B cell (primary cell): ENCODE results near the gene KIF7. TPM values are rescaled to one million over a fixed set of nuclear protein-coding genes. Genes with fewer than 3 reads are reported as not detected.

ENCODE experiments used
- ATAC-seq: fragments of 200-7000 bp; cut with Tn5 transposase; one replicate; pipeline ENCODE4 v1.10.0; 2021; ENCODE audit warnings: low read depth, mild to moderate bottlenecking, moderate number of reproducible peaks, moderate library complexity
- CTCF ChIA-PET: fragments of 350-600 bp; sonication (Branson Sonifier 250); formaldehyde crosslinking; loops from one replicate; lab custom pipeline; 2021; ENCODE audit warnings: antibody characterized with exemption, inconsistent platforms; lab: Charles Lee
- POLR2A ChIA-PET: fragments of 350-600 bp; sonication (Branson Sonifier 250); formaldehyde crosslinking; loops from one replicate; lab custom pipeline; 2021; ENCODE audit warnings: antibody characterized with exemption; lab: Charles Lee
- DNase-seq: peaks from one replicate; pipeline ENCODE4 v3.0.0; 2013
- H2AFZ ChIP-seq: 2 replicates; pipeline ENCODE4 v1.6.1; 2012; ENCODE audit warnings: mild to moderate bottlenecking, low read depth, low read length; ENCODE audit not compliant: insufficient read depth, poor library complexity, severe bottlenecking
- H3K27ac ChIP-seq, 2 donors: 1 replicate in 1 of 2; 2 replicates in 1 of 2; pipeline ENCODE4 v1.5.1; 2012 to 2013; ENCODE audit warnings: low read length in 2 of 2, mild to moderate bottlenecking in 2 of 2, moderate library complexity in 1 of 2
- H3K27me3 ChIP-seq, 4 experiments: fragments of 200-600 bp in 1 of 4; sonication (generic) in 1 of 4; replicated peaks in 1 of 4; 1 replicate in 2 of 4; 2 replicates in 2 of 4; pipeline versions ENCODE4 v1.6.1 to v1.7.0; 2013 to 2016; ENCODE audit warnings: low read length in 3 of 4, mild to moderate bottlenecking in 2 of 4, mixed read lengths in 1 of 4, moderate library complexity in 1 of 4; ENCODE audit not compliant: insufficient read depth in 4 of 4, control insufficient read depth in 3 of 4; ENCODE audit errors: control extremely low read depth in 1 of 4
- H3K36me3 ChIP-seq, 2 experiments: replicated peaks in 1 of 2; 1 replicate in 1 of 2; 2 replicates in 1 of 2; pipeline versions ENCODE4 v1.6.1 to v1.7.1; 2013; ENCODE audit warnings: low read length in 1 of 2; ENCODE audit not compliant: insufficient read depth in 2 of 2, control insufficient read depth in 1 of 2; ENCODE audit errors: control extremely low read depth in 1 of 2, extremely low read depth in 1 of 2
- H3K4me1 ChIP-seq, 2 donors: fragments of 200-600 bp in 1 of 2; sonication (generic) in 1 of 2; 1 replicate in 1 of 2; 2 replicates in 1 of 2; pipeline versions ENCODE4 v1.5.1 to v1.6.1; 2013 to 2017; ENCODE audit warnings: low read length in 2 of 2; ENCODE audit not compliant: control insufficient read depth in 2 of 2, insufficient read depth in 2 of 2
- H3K4me2 ChIP-seq: replicated peaks from 2 replicates; pipeline ENCODE3; 2012; ENCODE audit warnings: mild to moderate bottlenecking, low read depth, low read length; ENCODE audit not compliant: poor library complexity, severe bottlenecking
- H3K4me3 ChIP-seq, 5 experiments: fragments of 200-600 bp in 1 of 5; sonication (generic) in 1 of 5; 1 replicate in 3 of 5; 2 replicates in 2 of 5; pipeline versions ENCODE4 v1.5.1 to v1.7.0; 2011 to 2016; ENCODE audit warnings: low read length in 4 of 5, mild to moderate bottlenecking in 4 of 5, low read depth in 2 of 5, control low read depth in 1 of 5, moderate library complexity in 1 of 5; ENCODE audit not compliant: insufficient read depth in 1 of 5; ENCODE audit errors: control extremely low read depth in 1 of 5, extremely low read depth in 1 of 5
- H3K79me2 ChIP-seq: fragments of 200-600 bp; sonication (generic); one replicate; pipeline ENCODE4 v1.6.0; 2016; ENCODE audit warnings: low read length; ENCODE audit not compliant: control insufficient read depth, insufficient read depth
- H3K9ac ChIP-seq: fragments of 200-600 bp; sonication (generic); 2 replicates; pipeline ENCODE4 v1.6.1; 2017; ENCODE audit warnings: mild to moderate bottlenecking, low read length, moderate library complexity
- H3K9me3 ChIP-seq, 3 donors: one replicate each; pipeline versions ENCODE4 v1.6.1 to v1.7.1; 2013; ENCODE audit warnings: low read length in 2 of 3; ENCODE audit not compliant: control insufficient read depth in 2 of 3, insufficient read depth in 1 of 3; ENCODE audit errors: control extremely low read depth in 1 of 3
- H4K20me1 ChIP-seq: 2 replicates; pipeline ENCODE4 v1.6.0; 2012; ENCODE audit warnings: mild to moderate bottlenecking, low read length; ENCODE audit not compliant: insufficient read depth, control insufficient read depth, poor library complexity, severe bottlenecking
- H3K27ac Mint-ChIP-seq: one replicate; pipeline ENCODE4 v1.8.0; 2021; ENCODE audit warnings: mixed read lengths
- H3K27me3 Mint-ChIP-seq: one replicate; pipeline ENCODE4 v1.8.0; 2021; ENCODE audit warnings: mixed read lengths
- H3K4me1 Mint-ChIP-seq: one replicate; pipeline ENCODE4 v1.8.0; 2021; ENCODE audit warnings: mixed read lengths
- H3K4me3 Mint-ChIP-seq: one replicate; pipeline ENCODE4 v1.8.0; 2021; ENCODE audit warnings: mixed read lengths
- H3K9me3 Mint-ChIP-seq: one replicate; pipeline ENCODE4 v1.8.0; 2022; ENCODE audit warnings: mixed read lengths; ENCODE audit not compliant: insufficient read depth
- EZH2 ChIP-seq: IDR thresholded peaks from 2 replicates; pipeline ENCODE4 v1.6.1; 2012; ENCODE audit warnings: borderline replicate concordance, low read depth, mild to moderate bottlenecking, moderate library complexity, low read length; ENCODE audit not compliant: insufficient read depth, poor library complexity, severe bottlenecking
- WGBS: methylation state at CpG from one replicate; pipeline ENCODE4 v1.1.5; 2013; ENCODE audit warnings: missing lambda C conversion rate; ENCODE audit not compliant: insufficient coverage; 5-methylcytosine and 5-hydroxymethylcytosine counted together
- intact Hi-C: fragments of 100-400 bp; cut with micrococcal nuclease; formaldehyde crosslinking; loops from one replicate; pipeline ENCODE4 v1.10.0; 2022
- polyA plus RNA-seq: library from polyadenylated mRNA; depleted of rRNA; stranded (reverse); fragments of >200 nt; gene quantifications from 2 replicates; pipeline ENCODE4 v1.2.3, GENCODE V29; 2012
- total RNA-seq, 2 donors: library from RNA; stranded (reverse); fragments of 120-200 nt in 1 of 2; gene quantifications; 1 replicate in 1 of 2; 2 replicates in 1 of 2; pipeline versions ENCODE4 v1.2.3 to v1.2.4, GENCODE V29; 2013 to 2022
- TF ChIP-seq, protein P1 (sequence below): fragments of 200-600 bp; IDR thresholded peaks from one replicate; pipeline ENCODE4 v1.8.0; 2022; ENCODE audit warnings: antibody characterized with exemption, mild to moderate bottlenecking

The KIF7 gene
- total and polyA plus RNA-seq, 2 donors (not counting 1 experiment from before 2014, with no cell fraction given), result not detected

DNA sequence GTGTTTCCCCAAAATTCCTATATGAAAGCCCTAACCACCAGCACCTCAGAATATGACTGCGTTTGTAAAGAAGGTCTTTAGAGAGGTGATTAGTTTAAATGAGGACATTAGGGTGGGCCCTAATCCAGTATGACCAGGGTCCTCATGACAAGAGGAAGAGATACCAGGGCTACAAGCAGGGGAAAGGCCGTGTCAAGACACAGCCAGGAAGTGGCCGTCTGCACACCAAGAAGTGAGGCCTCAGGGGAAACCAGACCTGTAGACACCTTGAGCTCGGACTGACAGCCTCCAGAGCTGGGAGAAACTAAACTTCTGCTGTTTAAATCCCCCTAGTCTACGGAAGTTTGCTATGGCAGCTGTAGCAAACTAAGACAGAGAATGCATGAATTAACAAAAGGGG, 14.2 kb downstream of the KIF7 start:
- no peaks in the 10 kb centered on the region for H4K20me1 ChIP-seq
- intact Hi-C loops, result no loop called here
- ATAC-seq (no peak), DNase-seq (no peak)
- Mint-ChIP-seq H3K4me1 (peaks cover 3% of the 10 kb centered on the region), H3K27ac (no peak overlapping the region), H3K9me3 (no peaks in the 10 kb centered on the region), H3K4me3 (no peak overlapping the region), H3K27me3 (no peaks in the 10 kb centered on the region)
- ChIA-PET CTCF (interaction anchor here (0.7 kb wide), 1 partner anchor 34 kb away, joined by 3 read pairs; no protein-coding TSS in a partner anchor), POLR2A (no interaction called here)
- no peaks in the 10 kb centered on the region for H3K9me3 ChIP-seq
- H3K4me2 ChIP-seq, result no peak overlapping the region
- no peaks in the 10 kb centered on the region for H3K4me1 ChIP-seq
- no peaks in the 10 kb centered on the region for H3K27me3 ChIP-seq
- no peak overlapping the region for H2AFZ ChIP-seq
- no peak for TF ChIP-seq EZH2
- TF ChIP-seq, protein P1, sequence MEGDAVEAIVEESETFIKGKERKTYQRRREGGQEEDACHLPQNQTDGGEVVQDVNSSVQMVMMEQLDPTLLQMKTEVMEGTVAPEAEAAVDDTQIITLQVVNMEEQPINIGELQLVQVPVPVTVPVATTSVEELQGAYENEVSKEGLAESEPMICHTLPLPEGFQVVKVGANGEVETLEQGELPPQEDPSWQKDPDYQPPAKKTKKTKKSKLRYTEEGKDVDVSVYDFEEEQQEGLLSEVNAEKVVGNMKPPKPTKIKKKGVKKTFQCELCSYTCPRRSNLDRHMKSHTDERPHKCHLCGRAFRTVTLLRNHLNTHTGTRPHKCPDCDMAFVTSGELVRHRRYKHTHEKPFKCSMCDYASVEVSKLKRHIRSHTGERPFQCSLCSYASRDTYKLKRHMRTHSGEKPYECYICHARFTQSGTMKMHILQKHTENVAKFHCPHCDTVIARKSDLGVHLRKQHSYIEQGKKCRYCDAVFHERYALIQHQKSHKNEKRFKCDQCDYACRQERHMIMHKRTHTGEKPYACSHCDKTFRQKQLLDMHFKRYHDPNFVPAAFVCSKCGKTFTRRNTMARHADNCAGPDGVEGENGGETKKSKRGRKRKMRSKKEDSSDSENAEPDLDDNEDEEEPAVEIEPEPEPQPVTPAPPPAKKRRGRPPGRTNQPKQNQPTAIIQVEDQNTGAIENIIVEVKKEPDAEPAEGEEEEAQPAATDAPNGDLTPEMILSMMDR, result no peak
- no peaks in the 10 kb centered on the region for H3K36me3 ChIP-seq
- no peaks in the 10 kb centered on the region for H3K79me2 ChIP-seq
- 61% methylated on average over 4 of the region's 5 CpGs for WGBS
- no peak overlapping the region for H3K9ac ChIP-seq
- H3K27ac ChIP-seq, result no peak overlapping the region
- no peak overlapping the region for H3K4me3 ChIP-seq

DNA sequence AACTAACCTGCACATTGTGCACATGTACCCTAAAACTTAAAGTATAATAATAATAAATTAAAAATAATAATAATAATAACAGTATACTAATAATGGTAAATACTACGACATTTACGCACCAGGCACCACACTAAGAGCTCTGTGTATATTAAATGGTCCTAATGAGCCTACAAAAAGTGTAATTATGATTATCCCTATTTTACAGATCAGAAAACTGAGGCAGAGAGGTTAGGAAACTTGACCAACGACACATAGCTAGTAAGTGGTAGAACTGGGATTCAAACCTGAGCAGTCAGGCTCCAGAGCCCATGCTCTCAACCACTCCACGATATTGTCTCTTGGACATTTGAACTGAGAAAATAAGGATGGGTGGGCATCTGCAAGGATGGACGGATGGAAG, 15.0 kb downstream of the KIF7 start:
- H3K27me3 Mint-ChIP-seq, result no peaks in the 10 kb centered on the region
- H3K9ac ChIP-seq, result no peak overlapping the region
- H3K4me1 Mint-ChIP-seq, result peaks cover 3% of the 10 kb centered on the region
- ATAC-seq (no peak), DNase-seq (no peak)
- no peaks in the 10 kb centered on the region for H4K20me1 ChIP-seq
- H3K9me3 ChIP-seq, result no peaks in the 10 kb centered on the region
- no peak overlapping the region for H3K27ac ChIP-seq
- H3K4me1 ChIP-seq, result no peaks in the 10 kb centered on the region
- ChIA-PET CTCF (no interaction called here), POLR2A (no interaction called here)
- H3K27me3 ChIP-seq, result no peaks in the 10 kb centered on the region
- intact Hi-C loops, result no loop called here
- no peak overlapping the region for H2AFZ ChIP-seq
- no peaks in the 10 kb centered on the region for H3K36me3 ChIP-seq
- H3K27ac Mint-ChIP-seq, result no peak overlapping the region
- WGBS, result 100% methylated on average over 3 of the region's 5 CpGs
- no peak overlapping the region for H3K4me3 ChIP-seq
- H3K4me2 ChIP-seq, result no peak overlapping the region
- no peaks in the 10 kb centered on the region for H3K79me2 ChIP-seq
- no peak for TF ChIP-seq EZH2
- TF ChIP-seq, protein P1, result no peak
- H3K4me3 Mint-ChIP-seq, result no peak overlapping the region
- no peaks in the 10 kb centered on the region for H3K9me3 Mint-ChIP-seq
